HG03066 (cell line): ENCODE results near the gene CPT1C.

Source experiments
- ATAC-seq: cut with Tn5 transposase; IDR thresholded peaks from one replicate; pipeline ENCODE4 v1.9.1; 2021; ENCODE audit warnings: low read depth; ENCODE audit not compliant: unreplicated experiment

CPT1C gene

GRCh38 chr19:49749055-49749716 lies 58.3 kb downstream of the CPT1C start:
- no peak for ATAC-seq

DNA sequence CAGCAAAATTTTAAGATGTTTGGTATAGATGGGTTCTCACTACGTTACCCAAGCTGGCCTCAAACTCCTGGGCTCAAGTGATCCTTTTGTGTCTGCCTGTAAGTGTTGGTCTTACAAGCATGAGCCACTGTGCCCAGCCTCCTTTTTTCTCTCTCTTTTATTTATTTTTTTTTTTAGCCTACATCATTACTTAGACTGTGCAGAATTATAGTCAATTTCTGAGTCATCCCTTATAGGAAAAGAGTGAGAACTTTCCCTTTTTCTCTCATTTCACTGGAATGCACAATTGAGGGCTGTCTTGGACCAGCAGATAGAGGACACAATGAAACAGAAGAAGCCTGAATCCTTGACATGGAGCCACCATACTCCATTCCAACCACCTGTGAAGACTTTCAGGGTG lies 58.9 kb downstream of the CPT1C start:
- no peak for ATAC-seq

DNA sequence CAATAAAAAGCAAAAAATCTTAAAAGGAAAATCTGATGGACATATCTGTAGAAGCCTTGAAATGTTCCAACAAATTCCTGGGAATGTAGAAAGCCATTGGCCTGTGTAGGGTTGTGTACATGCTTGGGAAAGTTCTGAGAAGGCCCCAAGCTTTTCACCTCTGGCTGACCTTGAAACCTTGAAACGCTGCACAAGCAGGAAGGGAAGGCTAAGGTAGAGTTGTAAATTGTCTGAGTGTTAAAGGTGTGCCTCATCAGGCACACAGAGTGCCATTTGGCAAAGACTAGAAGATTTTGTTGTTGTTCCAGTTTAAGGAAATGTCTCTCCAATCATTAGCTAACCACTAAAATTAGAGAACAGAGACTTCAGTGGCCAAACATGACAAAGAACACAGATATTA lies 61.8 kb downstream of the CPT1C start:
- no peak for ATAC-seq

DNA sequence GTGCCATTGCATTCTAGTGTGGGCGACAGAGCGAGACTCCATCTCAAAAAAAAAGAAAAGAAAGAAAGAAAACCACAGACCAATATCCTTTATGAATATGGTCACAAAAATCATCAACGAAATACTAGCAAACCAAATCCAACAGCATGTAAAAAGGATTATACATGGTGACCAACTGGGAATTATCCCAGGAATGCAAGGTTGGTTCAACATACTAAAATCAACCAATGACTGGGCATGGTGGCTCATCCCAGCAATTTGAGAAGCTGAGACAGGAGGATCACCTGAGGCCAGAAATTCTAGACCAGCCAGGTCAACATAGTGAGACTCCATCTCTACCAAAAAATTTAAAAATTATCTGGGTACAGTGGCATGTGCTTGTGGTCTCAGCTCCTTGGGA lies 65.0 kb downstream of the CPT1C start:
- ATAC-seq, result no peak

GRCh38 chr19:49758292-49758691 lies 67.4 kb downstream of the CPT1C start:
- no peak for ATAC-seq

DNA sequence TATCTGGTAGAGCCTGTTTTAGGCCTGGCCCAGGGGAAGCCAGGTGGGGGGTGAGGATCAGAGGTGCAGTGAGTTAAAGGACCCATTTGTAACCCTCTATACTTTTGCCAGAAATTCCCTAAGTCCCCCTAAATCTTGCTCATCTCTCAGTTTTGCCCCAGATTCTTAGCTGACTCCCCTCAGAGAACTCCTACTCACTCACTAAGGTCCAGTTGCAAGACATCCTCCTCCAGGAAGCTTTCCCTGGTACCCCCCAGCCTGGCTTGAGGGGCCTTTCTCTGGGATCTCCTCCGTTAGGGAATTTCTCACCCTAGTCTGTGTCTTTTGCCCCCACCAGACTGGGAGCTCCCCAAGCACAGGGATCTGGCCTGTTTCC lies 70.3 kb downstream of the CPT1C start:
- no peak for ATAC-seq

- no peak for ATAC-seq
Measured at GRCh38 chr19:49761625-49762311, 70.9 kb downstream of the CPT1C start.

GRCh38 chr19:49763230-49763629 lies 72.3 kb downstream of the CPT1C start, which contains the start of gene TSKS:
TSKS (minus strand) TSS chr19:49763306; CDS start chr19:49763247, 59 bp downstream.
- no peak for ATAC-seq
